Posterior cingulate gyrus (tissue), 11 donors: ENCODE measurements around the gene ENGASE.
"Not testable (repeated sequence)": the region's sequence is repeated elsewhere in the genome, so short reads cannot be mapped to it uniquely, and the experiment has no call there.

Experiments used
- DNase-seq, 10 donors: peaks; one replicate each; pipeline versions ENCODE4 v3.0.0 to v3.0.0-alpha.2; 2020 to 2021; ENCODE audit warnings: mixed read lengths in 3 of 10
- intact Hi-C: fragments of 100-400 bp; cut with DNase I; formaldehyde crosslinking; loops from one replicate; pipeline ENCODE4 v1.15.1; 2023

Gene ENGASE, protein sequence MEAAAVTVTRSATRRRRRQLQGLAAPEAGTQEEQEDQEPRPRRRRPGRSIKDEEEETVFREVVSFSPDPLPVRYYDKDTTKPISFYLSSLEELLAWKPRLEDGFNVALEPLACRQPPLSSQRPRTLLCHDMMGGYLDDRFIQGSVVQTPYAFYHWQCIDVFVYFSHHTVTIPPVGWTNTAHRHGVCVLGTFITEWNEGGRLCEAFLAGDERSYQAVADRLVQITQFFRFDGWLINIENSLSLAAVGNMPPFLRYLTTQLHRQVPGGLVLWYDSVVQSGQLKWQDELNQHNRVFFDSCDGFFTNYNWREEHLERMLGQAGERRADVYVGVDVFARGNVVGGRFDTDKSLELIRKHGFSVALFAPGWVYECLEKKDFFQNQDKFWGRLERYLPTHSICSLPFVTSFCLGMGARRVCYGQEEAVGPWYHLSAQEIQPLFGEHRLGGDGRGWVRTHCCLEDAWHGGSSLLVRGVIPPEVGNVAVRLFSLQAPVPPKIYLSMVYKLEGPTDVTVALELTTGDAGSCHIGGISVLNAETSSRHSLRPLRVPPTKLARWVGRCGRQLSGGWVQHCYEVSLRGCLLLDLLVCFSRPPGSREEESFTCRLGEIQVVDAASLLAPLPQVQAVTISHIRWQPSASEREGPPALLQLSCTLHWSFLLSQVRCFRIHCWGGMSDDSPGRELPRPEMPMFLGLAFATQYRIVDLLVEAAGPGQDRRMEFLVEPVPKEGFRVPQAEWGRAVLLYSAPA

GRCh38 chr17:79074649-79075445 lies at the start of gene ENGASE:
Gene ENGASE (plus strand): TSS chr17:79074824. CDS start chr17:79074945, 121 bp downstream.
- intact Hi-C loops, result no loop called here
- DNase-seq, result peak; percentile 84 to 99 (median 94)

DNA sequence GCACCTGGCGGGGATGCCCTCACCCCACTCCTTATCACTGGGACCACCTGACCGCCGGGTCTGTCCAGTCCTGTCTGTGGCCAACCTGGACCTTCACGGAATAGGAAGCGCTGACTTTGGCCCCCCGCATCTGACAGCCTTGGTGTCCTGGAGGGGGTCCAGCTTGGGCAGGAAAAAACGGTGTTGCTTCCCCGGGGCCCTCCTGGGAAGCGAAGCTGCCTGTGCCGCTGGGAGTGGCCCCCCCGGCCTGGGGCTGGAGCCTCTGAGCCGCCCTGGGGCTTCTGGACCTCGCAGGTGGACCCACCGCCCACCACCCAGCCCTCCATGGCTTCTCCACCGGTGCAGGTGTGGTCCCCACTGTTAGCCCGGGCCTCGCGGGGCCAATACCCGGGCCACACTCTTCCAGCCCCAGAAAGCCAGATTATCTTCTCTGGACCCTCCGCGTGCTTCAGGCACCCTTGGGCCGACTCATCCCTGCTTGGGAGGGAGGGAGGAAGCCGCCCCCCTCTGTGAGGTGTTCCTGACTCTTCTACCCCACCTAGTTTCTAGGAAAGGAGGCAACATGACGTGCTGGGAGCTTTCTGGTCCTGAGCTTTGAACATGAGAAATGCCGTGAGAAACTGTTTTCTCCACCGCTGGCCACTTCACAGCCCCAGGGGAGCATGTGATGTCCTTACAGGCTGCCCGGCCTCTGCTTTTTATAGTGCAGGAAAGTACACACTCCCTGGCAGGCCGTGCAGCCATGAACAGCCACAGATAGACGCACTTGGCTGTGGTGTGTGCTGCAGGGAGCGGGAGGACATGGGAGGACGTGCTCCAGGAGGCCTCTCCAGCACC lies 49.5 kb upstream of the ENGASE start:
- intact Hi-C loops, result loop anchor here (5.0 kb wide), 1 partner anchor 367 kb away; no protein-coding TSS in a partner anchor
- peak in 2 of 10 donors; percentile 66 to 71 for DNase-seq

DNA sequence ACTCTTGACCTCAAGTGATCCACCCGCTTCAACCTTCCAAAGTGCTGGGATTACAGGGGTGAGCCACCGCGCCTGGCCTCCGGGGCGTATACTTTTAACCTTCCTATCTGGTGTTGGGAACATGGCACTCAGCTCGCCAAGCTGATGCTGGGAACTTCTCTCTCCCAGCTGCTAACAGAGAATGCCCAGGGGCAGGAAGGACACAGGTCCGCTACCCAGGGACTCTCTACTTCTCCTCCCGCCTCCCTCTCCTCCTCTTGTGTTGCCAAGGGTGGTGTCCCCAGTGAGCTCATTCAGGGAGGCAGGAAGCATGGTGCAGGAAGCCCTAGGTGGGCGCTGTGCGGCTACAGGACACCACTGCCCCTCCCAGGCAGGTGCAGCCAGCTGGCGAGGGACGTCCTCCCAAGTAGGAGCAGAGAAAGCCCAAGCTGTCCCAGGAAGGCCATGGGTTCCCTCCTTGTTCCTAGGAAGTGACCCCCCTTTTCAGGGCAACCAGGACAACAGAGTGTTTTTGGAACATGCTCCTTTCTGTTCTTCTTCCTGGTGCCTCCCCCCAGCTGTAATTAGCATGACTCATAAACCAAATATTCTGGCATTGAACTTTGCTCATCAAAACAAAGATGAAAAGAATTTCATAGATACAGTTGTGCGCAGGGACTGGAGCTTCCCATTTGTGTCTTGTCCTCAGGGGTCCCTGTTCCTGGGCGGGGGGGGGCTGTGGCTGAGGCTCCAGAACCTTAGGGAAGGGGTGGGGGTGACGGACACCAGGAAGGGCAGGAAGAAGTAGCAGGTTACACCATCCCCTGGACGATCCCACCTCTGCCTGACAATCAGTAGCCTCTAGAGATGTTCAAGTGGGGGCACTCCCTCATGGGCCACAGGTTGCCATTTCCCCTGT lies 48.0 kb upstream of the ENGASE start:
- peak in 2 of 10 donors; percentile 54 to 68 for DNase-seq
- intact Hi-C loops, result no loop called here

DNA sequence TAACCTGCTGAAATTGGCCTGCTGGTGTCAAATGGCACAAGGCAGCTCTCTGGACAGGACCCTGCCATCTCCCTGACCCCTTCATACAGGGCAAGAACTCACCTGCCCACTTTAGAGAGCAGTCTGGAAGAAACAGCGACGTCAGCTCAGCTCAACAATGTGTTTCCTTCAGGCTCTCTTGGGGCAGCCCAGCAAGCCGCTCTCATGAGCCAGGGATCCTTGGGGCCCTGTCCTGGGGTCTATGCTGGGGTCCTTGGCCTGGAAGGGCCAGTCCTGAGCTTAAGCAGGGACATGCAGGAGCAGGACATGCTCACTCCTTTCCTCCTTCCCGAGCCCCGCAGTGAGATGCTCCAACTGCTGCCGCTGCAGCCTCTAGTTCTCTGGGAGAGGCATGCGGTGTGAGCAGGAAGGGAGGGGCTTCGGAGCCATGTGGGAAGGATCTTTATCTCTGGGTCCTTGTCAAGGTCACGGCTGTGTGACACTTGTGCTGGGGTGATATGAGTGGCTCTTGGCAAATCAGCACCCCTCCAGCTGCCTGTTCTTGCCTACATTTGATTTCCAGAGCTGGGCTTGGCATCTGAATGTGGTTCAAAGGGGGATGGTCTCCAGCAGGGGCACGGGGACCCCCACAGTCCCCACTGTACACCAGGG lies 47.2 kb upstream of the ENGASE start:
- DNase-seq, result peak in 3 of 10 donors; percentile 4 to 67 (median 27)
- intact Hi-C loops, result no loop called here

- DNase-seq, result peak in 2 of 10 donors; percentile 56 to 77
Measured at GRCh38 chr17:79027925-79028491, 46.6 kb upstream of the ENGASE start.

GRCh38 chr17:79028496-79029326 lies 45.9 kb upstream of the ENGASE start:
- peak in 1 of 10 donors; percentile 37 for DNase-seq
- intact Hi-C loops, result no loop called here

More at GRCh38 chr17:79027925-79028491, 46.6 kb upstream of the ENGASE start:
- intact Hi-C loops, result no loop called here

DNA sequence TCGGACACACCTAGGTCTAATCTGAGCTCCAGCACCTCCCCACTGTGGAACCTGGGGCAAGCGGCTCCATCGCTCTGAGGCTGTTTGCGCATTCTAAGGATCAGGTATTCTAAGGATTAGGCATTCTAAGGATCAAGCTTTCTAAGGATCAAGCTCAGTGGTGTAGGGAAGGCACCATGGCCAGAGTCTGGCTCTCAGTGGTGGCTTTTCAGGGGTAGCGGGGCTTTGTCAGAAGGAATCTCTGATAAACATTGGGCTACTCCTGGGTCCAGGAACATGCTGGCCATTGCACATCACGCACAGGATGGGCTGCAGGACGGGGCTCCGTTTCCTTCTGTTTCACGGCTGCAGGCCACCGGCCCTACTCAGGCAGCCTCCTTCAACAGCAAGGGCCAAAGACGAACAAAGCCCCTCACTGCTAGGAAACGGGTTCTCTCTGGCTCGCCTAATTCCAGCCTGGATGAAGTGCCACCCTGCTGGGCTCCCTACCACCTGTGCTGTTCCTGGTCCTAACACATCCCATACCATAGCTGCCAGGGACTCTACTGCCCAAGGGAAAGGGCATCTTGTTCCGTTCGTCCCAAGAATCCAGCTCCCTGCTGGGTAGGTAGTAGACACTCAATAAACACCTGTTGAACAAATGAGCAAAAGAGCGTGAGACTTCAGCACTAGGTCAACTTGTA lies 45.2 kb upstream of the ENGASE start:
- intact Hi-C loops, result no loop called here
- peak in 2 of 10 donors; percentile 21 to 63 for DNase-seq

DNA sequence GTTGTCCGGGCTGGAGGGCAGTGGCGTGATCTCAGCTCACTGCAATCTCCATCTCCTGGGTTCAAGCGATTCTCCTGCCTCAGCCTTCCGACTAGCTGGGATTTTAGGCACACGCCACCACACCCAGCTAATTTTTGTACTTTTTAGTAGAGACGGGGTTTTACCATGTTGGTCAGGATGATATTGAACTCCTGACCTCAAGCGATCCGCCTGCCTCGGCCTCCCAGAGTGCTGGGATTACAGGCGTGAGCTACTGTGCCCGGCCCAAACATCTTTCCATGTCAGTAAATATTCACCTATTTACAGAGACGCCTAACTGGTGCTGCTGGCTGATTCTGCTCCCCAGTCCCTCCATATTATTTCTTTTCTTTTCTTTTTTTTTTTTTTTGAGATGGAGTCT lies 44.0 kb upstream of the ENGASE start:
- peak in 1 of 10 donors; percentile 24 for DNase-seq
- intact Hi-C loops, result not testable (repeated sequence)

DNA sequence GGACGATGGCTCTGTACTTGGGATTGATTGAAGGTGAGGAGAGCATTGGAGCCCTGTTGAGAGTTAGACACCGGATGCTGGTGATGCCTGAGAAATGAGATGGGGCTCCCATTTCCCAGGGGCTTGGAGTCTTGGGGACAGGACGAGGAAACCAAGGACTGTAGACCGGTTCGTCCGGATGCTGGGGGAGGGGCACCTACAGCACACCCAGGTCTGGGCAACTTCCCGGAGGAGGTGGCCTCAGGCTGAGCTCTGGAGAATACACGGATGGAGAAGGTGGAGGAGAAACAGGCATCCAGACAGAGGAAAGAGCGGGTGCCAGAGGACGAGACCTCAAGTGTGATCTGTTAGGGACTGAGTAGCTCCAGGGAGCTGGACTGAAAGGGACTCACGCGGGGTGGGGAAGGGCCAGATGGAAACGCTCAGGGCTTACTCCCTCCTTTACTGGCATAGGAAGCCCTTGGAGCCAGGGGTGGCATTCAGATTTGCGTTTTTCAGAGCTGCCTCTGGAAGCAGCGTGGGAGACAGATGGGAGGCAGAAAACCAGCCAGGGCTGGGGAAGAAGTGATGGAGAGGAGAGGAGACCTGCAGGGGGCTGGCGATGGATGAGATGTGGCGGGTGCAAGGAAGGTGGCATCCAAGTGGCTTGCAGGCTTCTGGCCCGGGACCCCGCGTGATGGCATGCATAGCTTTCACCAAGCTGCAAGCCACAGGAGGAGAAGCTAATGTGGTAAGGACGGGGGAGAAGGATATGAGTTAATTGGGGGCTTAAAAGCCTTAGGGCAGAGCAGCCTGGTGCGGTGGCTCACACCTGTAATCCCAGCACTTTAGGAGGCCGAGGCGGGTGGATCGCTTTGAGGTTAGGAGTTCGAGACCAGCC lies 42.4 kb upstream of the ENGASE start:
- peak in 2 of 10 donors; percentile 31 to 79 for DNase-seq
- intact Hi-C loops, result no loop called here

GRCh38 chr17:79033046-79033616 lies 41.5 kb upstream of the ENGASE start:
- intact Hi-C loops, result no loop called here
- peak in 1 of 10 donors; percentile 51 for DNase-seq

GRCh38 chr17:79033741-79034501 lies 40.7 kb upstream of the ENGASE start:
- intact Hi-C loops, result no loop called here
- peak; percentile 47 to 94 (median 64) for DNase-seq

DNA sequence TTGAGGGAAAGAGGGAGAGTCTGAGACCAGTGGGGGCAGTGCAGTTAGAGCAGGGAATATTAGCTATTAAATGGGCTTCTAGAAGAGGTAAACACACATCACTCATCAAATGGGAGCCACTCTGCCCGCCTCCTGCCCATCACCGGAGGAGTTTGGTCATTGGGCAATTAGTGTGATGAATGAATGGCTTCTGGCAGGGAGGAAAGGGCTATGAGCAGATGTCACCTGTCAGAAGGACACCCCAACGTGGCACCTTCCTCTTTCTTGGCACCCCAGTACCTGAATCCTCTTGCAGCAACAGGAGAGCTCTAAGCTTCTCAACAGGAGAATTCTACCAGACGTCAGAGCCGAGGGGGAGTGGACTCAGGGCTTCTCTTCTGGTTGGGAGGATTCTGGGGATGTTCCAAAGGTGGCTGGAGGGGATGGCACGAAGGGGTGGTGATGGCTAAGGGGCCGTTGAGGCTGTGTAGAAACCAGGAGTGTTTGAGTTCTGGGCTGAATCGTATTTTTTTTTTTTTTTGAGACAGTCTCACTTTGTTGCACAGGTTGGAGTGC lies 39.6 kb upstream of the ENGASE start:
- intact Hi-C loops, result no loop called here

GRCh38 chr17:79035686-79036085 lies 38.9 kb upstream of the ENGASE start:
- intact Hi-C loops, result no loop called here
- peak in 1 of 10 donors; percentile 64 for DNase-seq

More for the DNA sequence above, 39.6 kb upstream of the ENGASE start:
- peak in 1 of 10 donors; percentile 40 for DNase-seq

- intact Hi-C loops, result no loop called here
- no peak for DNase-seq
Measured at GRCh38 chr17:79036181-79036580, 38.4 kb upstream of the ENGASE start.
